Right renal cortex interstitium (tissue), 3 donors: Measurements from ENCODE around the gene CYB5R3. TPM values are rescaled to one million over a fixed set of nuclear protein-coding genes. Genes with fewer than 3 reads are reported as not detected.
"Not testable (repeated sequence)": the region's sequence is repeated elsewhere in the genome, so short reads cannot be mapped to it uniquely, and the experiment has no call there.

Source experiments
- DNase-seq, 3 donors: peaks; one replicate each; pipeline ENCODE4 v3.0.0-alpha.2; 2013; ENCODE audit warnings: low read depth in 3 of 3, low spot score in 2 of 3
- polyA plus RNA-seq, 3 donors: library from polyadenylated mRNA; unstranded; fragments of 120-200 nt; gene quantifications; one replicate each; pipeline ENCODE4 v1.2.1, GENCODE V29; 2013; ENCODE audit not compliant: insufficient read length in 3 of 3

The CYB5R3 gene
- polyA plus RNA-seq, 3 donors: 130 to 149 (median 146) TPM

DNA sequence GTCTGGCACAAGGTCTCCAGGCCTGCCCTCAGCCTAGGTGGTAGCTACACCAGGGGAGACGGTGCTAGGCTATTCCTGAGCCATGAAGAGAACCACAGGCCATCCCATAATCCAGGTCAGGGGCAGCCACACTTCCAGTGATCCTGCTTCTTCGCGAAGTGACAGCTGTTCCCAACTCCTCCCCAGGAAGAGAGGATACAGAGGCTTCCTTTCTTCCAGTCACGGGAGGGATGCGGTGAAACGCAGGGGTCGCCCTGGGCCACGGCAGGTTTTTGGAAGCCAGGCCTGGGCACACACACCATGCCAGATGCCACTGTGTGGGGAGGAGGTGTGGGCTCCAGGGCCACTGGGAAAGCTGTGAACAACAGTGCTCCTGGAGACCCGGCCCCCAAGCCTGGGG, 72.1 kb downstream of the CYB5R3 start:
- DNase-seq: not testable (repeated sequence)

DNA sequence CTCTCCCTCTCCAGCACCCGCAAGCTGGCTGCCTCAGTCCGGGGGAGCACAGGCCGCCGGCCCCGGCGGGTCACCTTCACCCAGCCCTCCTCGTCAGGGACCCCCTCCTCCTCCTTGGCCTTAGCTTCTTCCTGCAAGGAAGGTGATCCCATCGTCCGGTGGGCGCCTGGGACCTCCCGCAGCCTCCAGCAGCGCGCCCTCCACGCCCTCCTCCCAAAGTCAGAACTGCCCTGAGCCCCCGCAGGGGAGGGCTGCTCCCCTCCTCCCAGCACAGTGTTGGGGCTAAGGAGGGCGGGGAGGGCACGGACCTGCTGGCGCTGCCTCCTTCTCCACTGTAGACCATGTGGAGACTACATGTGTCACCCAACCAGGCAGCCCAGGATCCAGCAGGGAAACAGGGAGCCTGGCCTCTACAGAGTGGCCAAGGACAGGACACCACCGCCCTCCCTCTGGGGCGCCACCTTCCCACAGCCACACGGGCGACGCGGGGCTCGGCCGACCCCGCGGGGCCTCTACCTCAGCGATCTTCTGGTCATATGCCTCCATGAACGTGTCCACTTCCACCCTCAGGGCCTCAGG, 73.1 kb downstream of the CYB5R3 start:
- not testable (repeated sequence) for DNase-seq

DNA sequence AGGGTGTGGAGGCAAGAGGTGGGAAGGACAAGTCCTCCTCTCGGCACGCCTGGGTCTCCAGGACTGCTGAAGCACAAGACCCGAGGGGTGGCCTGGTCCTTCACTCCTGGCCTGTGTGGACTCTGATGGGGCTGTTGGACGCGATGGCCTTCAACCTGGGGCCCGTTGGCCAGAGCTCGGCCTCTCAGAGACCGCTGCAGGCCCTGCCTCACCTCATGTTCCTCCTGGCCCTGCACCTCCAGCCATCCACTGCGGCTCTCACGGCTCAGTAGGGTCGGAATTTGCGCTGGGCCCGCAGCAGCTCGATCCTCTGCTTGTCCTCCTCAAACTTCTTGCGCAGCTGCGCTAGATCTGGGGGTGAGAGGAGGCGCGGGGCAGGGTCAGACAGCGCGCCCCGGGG, 74.7 kb downstream of the CYB5R3 start:
- DNase-seq: not testable (repeated sequence)

DNA sequence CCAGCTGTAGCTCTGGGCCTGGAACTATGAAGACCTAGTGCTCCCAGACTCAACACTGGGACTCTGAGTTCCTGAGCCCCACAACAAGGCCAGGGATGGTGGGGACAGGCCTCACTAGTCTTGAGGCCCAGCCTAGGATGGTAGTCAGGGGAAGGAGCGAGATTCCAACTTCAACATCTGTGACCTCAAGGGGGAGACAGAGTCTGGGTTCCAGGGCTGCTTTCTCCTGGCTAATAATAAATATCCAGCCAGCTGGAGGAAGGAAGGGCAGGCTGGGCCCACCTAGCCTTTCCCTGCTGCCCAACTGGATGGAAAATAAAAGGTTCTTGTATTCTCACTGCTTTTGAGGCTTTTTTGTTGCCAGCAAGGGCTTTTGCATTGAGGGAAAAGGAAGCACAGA, 75.1 kb downstream of the CYB5R3 start:
- DNase-seq: not testable (repeated sequence)

DNA sequence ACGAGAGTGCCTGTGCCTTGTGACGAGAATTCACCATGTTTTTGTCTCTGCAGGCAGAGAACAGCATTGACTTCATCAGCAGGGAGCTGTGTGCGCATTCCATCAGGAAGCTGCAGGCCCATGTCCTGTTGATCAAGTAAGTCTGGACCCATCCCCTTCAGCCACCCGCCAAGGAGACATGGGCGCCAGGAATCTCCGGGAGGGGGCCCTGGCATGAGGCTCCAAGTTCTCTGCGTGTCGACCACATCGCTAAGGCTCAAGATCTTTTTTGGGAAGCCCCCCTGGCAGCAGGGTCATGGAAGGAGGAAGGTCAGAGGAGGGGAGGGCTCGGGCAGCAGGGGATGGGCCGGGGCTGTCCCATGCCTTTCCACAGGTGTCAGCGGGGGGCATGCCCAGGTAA, 78.1 kb downstream of the CYB5R3 start:
- not testable (repeated sequence) for DNase-seq

DNA sequence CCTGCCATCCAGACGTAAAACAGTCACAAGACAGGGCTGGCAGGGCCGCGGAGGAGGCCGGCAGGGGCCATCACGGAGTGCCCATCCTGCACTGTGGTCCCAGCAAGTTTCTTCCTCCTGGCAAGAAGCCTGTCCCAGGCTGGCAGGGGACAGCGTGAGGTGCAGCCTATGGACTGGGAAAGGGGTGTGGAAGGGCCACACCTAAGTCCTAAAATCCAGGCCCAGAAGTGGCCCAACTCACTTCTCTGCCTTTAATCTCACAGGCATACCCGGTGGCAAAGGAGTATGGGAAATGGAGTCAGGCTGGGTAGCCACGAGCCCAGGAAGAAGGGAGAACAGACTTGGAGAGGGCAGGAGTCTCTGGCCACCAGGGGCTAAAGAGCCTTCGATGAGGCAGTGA, 78.6 kb downstream of the CYB5R3 start:
- not testable (repeated sequence) for DNase-seq

DNA sequence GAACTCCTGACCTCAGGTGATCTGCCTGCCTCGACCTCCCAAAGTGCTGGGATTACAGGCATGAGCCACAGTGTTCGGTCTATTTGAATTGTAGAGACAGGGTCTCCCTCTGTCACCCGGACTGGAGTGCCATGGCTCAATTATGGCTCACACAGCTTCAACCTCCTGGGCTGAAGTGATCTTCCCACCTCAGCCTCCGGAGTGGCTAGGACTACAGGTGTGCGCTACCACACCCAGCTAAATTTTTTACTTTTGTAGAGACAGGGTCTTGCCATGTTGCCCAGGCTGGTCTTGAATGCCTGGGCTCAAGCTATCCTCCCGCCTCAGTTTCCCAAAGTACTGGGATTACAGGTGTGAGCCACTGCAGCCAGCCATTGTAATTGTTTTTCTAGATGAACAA, 81.2 kb downstream of the CYB5R3 start:
- not testable (repeated sequence) for DNase-seq

Other genes with a start within 250 kb of the CYB5R3 start
- under 1 TPM; 0.72 to 0.96 (median 0.75) TPM for gene NFAM1, start 217.0 kb downstream of the CYB5R3 start, polyA plus RNA-seq
- 10 to 100 TPM; 28.1 to 34.1 (median 30.7) TPM for gene RRP7A, start 129.6 kb downstream of the CYB5R3 start, polyA plus RNA-seq
- 1 to 10 TPM; 5.6 to 7.8 (median 7.3) TPM for gene SERHL2, start 95.4 kb downstream of the CYB5R3 start, polyA plus RNA-seq
- gene POLDIP3, start 34.5 kb downstream of the CYB5R3 start, polyA plus RNA-seq: 100 to 1,000 TPM; 122 to 125 (median 122) TPM
- gene ATP5MGL, start 8.8 kb downstream of the CYB5R3 start, polyA plus RNA-seq: not detected
- gene A4GALT, start 71.5 kb upstream of the CYB5R3 start, polyA plus RNA-seq: 10 to 100 TPM; 14.0 to 18.7 (median 14.1) TPM
- 10 to 100 TPM; 47.6 to 58.0 (median 53.5) TPM for gene ARFGAP3, start 207.9 kb upstream of the CYB5R3 start, polyA plus RNA-seq